Measurements from ENCODE around the gene CSH2.

DNA sequence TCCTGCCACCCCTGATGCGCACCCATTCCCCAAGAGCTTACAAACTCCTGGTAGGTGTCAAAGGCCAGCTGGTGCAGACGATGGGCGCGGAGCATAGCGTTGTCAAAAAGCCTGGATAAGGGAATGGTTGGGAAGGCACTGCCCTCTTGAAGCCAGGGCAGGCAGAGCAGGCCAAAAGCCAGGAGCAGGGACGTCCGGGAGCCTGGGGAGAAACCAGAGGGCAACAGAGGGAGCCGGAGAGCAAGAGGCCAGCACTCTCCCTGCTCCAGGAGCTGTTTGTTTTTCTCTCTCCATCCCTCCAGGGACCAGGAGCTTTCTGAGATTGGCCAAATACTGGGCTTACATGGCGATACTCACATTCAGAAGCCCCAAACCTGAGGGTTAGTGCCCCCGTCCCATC, 44.8 kb upstream of the CSH2 start:
- TF ChIP-seq, protein P1, sequence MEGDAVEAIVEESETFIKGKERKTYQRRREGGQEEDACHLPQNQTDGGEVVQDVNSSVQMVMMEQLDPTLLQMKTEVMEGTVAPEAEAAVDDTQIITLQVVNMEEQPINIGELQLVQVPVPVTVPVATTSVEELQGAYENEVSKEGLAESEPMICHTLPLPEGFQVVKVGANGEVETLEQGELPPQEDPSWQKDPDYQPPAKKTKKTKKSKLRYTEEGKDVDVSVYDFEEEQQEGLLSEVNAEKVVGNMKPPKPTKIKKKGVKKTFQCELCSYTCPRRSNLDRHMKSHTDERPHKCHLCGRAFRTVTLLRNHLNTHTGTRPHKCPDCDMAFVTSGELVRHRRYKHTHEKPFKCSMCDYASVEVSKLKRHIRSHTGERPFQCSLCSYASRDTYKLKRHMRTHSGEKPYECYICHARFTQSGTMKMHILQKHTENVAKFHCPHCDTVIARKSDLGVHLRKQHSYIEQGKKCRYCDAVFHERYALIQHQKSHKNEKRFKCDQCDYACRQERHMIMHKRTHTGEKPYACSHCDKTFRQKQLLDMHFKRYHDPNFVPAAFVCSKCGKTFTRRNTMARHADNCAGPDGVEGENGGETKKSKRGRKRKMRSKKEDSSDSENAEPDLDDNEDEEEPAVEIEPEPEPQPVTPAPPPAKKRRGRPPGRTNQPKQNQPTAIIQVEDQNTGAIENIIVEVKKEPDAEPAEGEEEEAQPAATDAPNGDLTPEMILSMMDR (CRISPR knock-in tag; IDR thresholded peaks at IDR 0.05), result peak; percentile 49
- TF ChIP-seq ZNF792 (CRISPR knock-in tag; IDR thresholded peaks at IDR 0.05) (no peak), POLR2A (IDR thresholded peaks at IDR 0.05; ENCODE audit: insufficient read depth in 1 of 2, low read depth in 2 of 2, low read length in 2 of 2) (no peak), FOXP1 (IDR thresholded peaks at IDR 0.05) (no peak), FOXP1 (CRISPR knock-in tag; IDR thresholded peaks at IDR 0.05) (no peak)
